Activated CD8-positive, alpha-beta memory T cell treated with anti-CD3 and anti-CD28 coated beads, Interleukin-2, amount 50 U/mL, for 1 hour (primary cell): ENCODE data around the gene PEDS1.
"Not testable (repeated sequence)": the region's sequence is repeated elsewhere in the genome, so short reads cannot be mapped to it uniquely, and the experiment has no call there.

Experiments used
- DNase-seq: peaks from one replicate; pipeline ENCODE4 v3.0.0-alpha.2; 2020; ENCODE audit errors: extremely low read depth

Gene PEDS1

GRCh38 chr20:50115041-50115512 lies 38.4 kb downstream of the PEDS1 start:
- DNase-seq: no peak

- DNase-seq: no peak
Measured at GRCh38 chr20:50113420-50114224, 39.9 kb downstream of the PEDS1 start.

- peak; percentile 69 for DNase-seq
Measured at GRCh38 chr20:50112512-50113419, 40.8 kb downstream of the PEDS1 start, which contains the start of gene UBE2V1. Gene UBE2V1, minus strand, starts transcription at chr20:50113150. Its CDS starts 22 bp downstream, at chr20:50113128.

- DNase-seq: no peak
Measured at GRCh38 chr20:50111829-50112495, 41.6 kb downstream of the PEDS1 start.

- no peak for DNase-seq
Measured at GRCh38 chr20:50111120-50111828, 42.2 kb downstream of the PEDS1 start.

GRCh38 chr20:50110141-50111047 lies 43.1 kb downstream of the PEDS1 start:
- DNase-seq: no peak

- no peak for DNase-seq
Measured at GRCh38 chr20:50108556-50109235, 44.8 kb downstream of the PEDS1 start.

GRCh38 chr20:50107796-50108331 lies 45.7 kb downstream of the PEDS1 start:
- DNase-seq: no peak

GRCh38 chr20:50107086-50107660 lies 46.4 kb downstream of the PEDS1 start:
- DNase-seq: no peak

GRCh38 chr20:50106669-50107068 lies 46.9 kb downstream of the PEDS1 start:
- not testable (repeated sequence) for DNase-seq
